ENCODE results near the gene DAGLA. TPM values are rescaled to one million over a fixed set of nuclear protein-coding genes. Genes with fewer than 3 reads are reported as not detected.

Gene DAGLA
- total and polyA plus RNA-seq, 2 of the 13 experiments (the other 11 are each of a cell fraction or from before 2014, with no cell fraction given): 2.6 to 3.9 TPM

GRCh38 chr11:61682093-61682732, 2.0 kb downstream of the DAGLA start (continued):
- peak; percentile 73; the same call in 1 of the 2 replicates for TF ChIP-seq ZNF335 (CRISPR knock-in tag; IDR thresholded peaks at IDR 0.05)
- peak; percentile 92 for TF ChIP-seq PAXIP1 (CRISPR knock-in tag; conservative IDR thresholded peaks at IDR 0.05)
- TF ChIP-seq ZNF3 (CRISPR knock-in tag; IDR thresholded peaks at IDR 0.05): no peak
- TF ChIP-seq TRIM22 (IDR thresholded peaks at IDR 0.05): no peak
- TF ChIP-seq HDAC2 (CRISPR knock-in tag; IDR thresholded peaks at IDR 0.05): peak; percentile 95
- 0 out of 2 replicates have a peak, but pooled peaks have one; percentile 30 for TF ChIP-seq ONECUT2 (CRISPR knock-in tag; IDR thresholded peaks at IDR 0.05)
- TF ChIP-seq AHR (CRISPR knock-in tag; IDR thresholded peaks at IDR 0.05): peak; percentile 64; the same call in 1 of the 2 replicates
- peak; percentile 90 for TF ChIP-seq PITX1 (CRISPR knock-in tag; IDR thresholded peaks at IDR 0.05)
- TF ChIP-seq ZNF414 (CRISPR knock-in tag; IDR thresholded peaks at IDR 0.05): 0 out of 2 replicates have a peak, but pooled peaks have one; percentile 22
- TF ChIP-seq GATAD2A (CRISPR knock-in tag; IDR thresholded peaks at IDR 0.05): peak; percentile 91
- peak; percentile 58 for TF ChIP-seq ZNF768 (CRISPR knock-in tag; IDR thresholded peaks at IDR 0.05)
- 0 out of 2 replicates have a peak, but pooled peaks have one; percentile 40 for TF ChIP-seq ZNF639 (CRISPR knock-in tag; conservative IDR thresholded peaks at IDR 0.05)
- TF ChIP-seq ZNF451 (CRISPR knock-in tag; IDR thresholded peaks at IDR 0.05): peak; percentile 52; the same call in 1 of the 2 replicates
- TF ChIP-seq ZNF296 (CRISPR knock-in tag; conservative IDR thresholded peaks at IDR 0.05): 0 out of 2 replicates have a peak, but pooled peaks have one; percentile 23
- TF ChIP-seq SP1 (IDR thresholded peaks at IDR 0.05): no peak
- TF ChIP-seq SP1 (CRISPR knock-in tag; IDR thresholded peaks at IDR 0.05): 0 out of 2 replicates have a peak, but pooled peaks have one; percentile 20
- TF ChIP-seq ATF6 (CRISPR knock-in tag; conservative IDR thresholded peaks at IDR 0.05): no peak
- peak; percentile 86 for TF ChIP-seq RNF2 (conservative IDR thresholded peaks at IDR 0.05; ENCODE audit: low read depth)
- peak; percentile 76; the same call in 1 of the 2 replicates for TF ChIP-seq ZNF800 (CRISPR knock-in tag; IDR thresholded peaks at IDR 0.05)
- TF ChIP-seq MEIS1 (CRISPR knock-in tag; IDR thresholded peaks at IDR 0.05; ENCODE audit: borderline replicate concordance): peak; percentile 97
